ENCODE results near the gene ALOX15B. TPM values are rescaled to one million over a fixed set of nuclear protein-coding genes. Genes with fewer than 3 reads are reported as not detected.
"Not testable (repeated sequence)": the region's sequence is repeated elsewhere in the genome, so short reads cannot be mapped to it uniquely, and the experiment has no call there.

Gene ALOX15B
- total and polyA plus RNA-seq, 9 donors = 0.23 to 14.9 (median 0.78) TPM; not detected in 1

DNA sequence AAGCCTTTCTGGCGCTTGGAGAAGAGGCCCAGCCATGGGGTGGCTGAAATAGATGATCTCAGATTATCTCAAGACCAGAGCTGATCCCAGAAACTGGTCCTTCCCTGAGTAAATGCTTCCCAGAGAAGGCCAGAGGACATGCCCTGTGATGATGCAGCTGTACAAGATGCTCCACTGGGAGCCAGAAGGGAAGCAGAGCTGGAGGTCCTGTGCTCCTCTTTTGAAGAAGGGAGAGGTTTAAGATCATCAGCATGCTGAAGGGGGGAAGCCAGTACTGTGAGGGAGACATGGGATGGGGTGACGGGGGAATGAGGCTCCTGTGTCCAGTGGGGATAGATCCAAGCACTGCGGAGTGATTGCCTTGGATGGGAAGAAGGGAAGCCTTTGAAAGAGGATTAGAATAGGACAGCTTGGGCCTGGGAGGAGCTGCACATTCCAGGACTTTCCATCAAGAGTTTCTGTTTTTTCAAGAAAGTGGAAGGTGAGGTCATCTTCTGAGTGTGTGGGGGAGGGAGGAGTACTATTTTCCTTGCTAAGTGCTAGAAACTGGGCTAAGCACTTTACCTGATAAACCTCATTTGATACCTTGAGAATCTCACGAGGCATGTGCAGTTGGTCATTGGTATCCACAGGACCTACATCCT is 16.4 kb upstream of the ALOX15B start:
- DNase-seq = no peak
- WGBS, 3 donors = 84 to 88% (median 87%) methylated on average over 4 of the region's 4 CpGs
- Histone ChIP-seq H3K9me3 (no peaks in the 10 kb centered on the region), H3K4me3 (no peak overlapping the region), H3K36me3 (no peaks in the 10 kb centered on the region), H3K4me1 (ENCODE audit: insufficient read depth) (no peaks in the 10 kb centered on the region), H3K27ac (no peak overlapping the region), H3K27me3 (no peaks in the 10 kb centered on the region)
- intact Hi-C loops (cut with DNase I) = no loop called here
- TF ChIP-seq EP300 (IDR thresholded peaks at IDR 0.05) = no peak
- TF ChIP-seq POLR2A (IDR thresholded peaks at IDR 0.05) = no peak
- TF ChIP-seq, protein P1, sequence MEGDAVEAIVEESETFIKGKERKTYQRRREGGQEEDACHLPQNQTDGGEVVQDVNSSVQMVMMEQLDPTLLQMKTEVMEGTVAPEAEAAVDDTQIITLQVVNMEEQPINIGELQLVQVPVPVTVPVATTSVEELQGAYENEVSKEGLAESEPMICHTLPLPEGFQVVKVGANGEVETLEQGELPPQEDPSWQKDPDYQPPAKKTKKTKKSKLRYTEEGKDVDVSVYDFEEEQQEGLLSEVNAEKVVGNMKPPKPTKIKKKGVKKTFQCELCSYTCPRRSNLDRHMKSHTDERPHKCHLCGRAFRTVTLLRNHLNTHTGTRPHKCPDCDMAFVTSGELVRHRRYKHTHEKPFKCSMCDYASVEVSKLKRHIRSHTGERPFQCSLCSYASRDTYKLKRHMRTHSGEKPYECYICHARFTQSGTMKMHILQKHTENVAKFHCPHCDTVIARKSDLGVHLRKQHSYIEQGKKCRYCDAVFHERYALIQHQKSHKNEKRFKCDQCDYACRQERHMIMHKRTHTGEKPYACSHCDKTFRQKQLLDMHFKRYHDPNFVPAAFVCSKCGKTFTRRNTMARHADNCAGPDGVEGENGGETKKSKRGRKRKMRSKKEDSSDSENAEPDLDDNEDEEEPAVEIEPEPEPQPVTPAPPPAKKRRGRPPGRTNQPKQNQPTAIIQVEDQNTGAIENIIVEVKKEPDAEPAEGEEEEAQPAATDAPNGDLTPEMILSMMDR (IDR thresholded peaks at IDR 0.05) = no peak

GRCh38 chr17:8024161-8024560 is 14.7 kb upstream of the ALOX15B start:
- intact Hi-C loops (cut with DNase I); H3K4me1 ChIP-seq (ENCODE audit: insufficient read depth); H3K36me3 ChIP-seq; DNase-seq; H3K9me3 ChIP-seq; H3K27me3 ChIP-seq; H3K27ac ChIP-seq; H3K4me3 ChIP-seq: not testable (repeated sequence)
- WGBS, 3 donors = 82 to 83% (median 83%) methylated on average over 6 of the region's 6 CpGs

DNA sequence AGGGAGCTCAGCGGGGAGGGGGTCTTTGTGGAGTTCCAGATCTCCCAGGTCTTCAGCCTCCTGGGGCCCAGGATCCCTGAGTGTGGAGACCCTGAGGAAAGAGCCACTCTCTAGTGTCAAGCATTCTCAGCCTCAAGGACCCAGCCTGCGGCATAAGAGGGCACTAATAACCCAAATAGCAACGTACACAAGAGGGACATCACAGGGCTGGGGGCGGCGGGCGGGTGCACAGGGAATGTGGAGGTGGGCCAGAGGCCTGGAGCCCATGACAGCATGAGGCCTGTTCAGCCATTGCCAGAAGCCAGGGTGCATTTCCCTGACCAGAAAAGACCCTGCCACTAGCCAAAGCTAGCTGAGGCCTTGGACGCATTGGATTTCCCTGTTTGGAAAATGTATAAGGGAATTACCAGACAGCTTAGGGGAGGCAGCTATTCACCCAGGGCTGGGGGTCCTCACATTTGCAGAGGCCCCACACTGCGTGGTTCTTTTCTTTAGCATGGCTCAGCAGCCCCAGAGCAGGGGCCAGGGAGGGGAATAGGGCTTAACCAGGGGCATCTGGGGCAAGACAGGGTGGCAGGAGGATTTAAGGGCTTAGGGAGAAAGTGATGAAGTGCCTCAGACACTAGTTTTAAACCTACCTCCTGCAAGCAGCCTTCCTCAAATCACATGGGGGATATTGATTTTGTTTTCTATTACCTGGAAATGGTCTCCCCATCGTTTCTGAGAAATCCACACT is 13.5 kb upstream of the ALOX15B start:
- Histone ChIP-seq H3K27me3 (no peaks in the 10 kb centered on the region), H3K9me3 (no peaks in the 10 kb centered on the region), H3K27ac (no peak overlapping the region), H3K36me3 (no peaks in the 10 kb centered on the region), H3K4me1 (ENCODE audit: insufficient read depth) (no peaks in the 10 kb centered on the region), H3K4me3 (no peak overlapping the region)
- DNase-seq = no peak
- TF ChIP-seq POLR2A (IDR thresholded peaks at IDR 0.05) (no peak), EP300 (IDR thresholded peaks at IDR 0.05) (no peak)
- TF ChIP-seq, protein P1 (IDR thresholded peaks at IDR 0.05) = no peak
- intact Hi-C loops (cut with DNase I) = no loop called here
- 83 to 87% (median 85%) methylated on average over 9 of the region's 9 CpGs for WGBS, 3 donors

GRCh38 chr17:8029121-8029520 is 9.7 kb upstream of the ALOX15B start:
- no peak overlapping the region for H3K27ac ChIP-seq
- WGBS, 3 donors = 56 to 67% (median 64%) methylated on average over 5 of the region's 5 CpGs
- no peaks in the 10 kb centered on the region for H3K9me3 ChIP-seq
- H3K27me3 ChIP-seq = no peaks in the 10 kb centered on the region
- H3K4me3 ChIP-seq = no peak overlapping the region
- H3K4me1 ChIP-seq (ENCODE audit: insufficient read depth) = no peaks in the 10 kb centered on the region
- DNase-seq = no peak
- TF ChIP-seq, protein P1 (IDR thresholded peaks at IDR 0.05) = no peak
- no peak for TF ChIP-seq EP300 (IDR thresholded peaks at IDR 0.05)
- no peak for TF ChIP-seq POLR2A (IDR thresholded peaks at IDR 0.05)
- intact Hi-C loops (cut with DNase I) = no loop called here
- H3K36me3 ChIP-seq = no peaks in the 10 kb centered on the region

GRCh38 chr17:8031261-8031661 is 7.6 kb upstream of the ALOX15B start:
- no peak overlapping the region for H3K4me3 ChIP-seq
- no peaks in the 10 kb centered on the region for H3K9me3 ChIP-seq
- H3K4me1 ChIP-seq (ENCODE audit: insufficient read depth) = no peaks in the 10 kb centered on the region
- H3K27me3 ChIP-seq = no peaks in the 10 kb centered on the region
- intact Hi-C loops (cut with DNase I) = no loop called here
- no peaks in the 10 kb centered on the region for H3K36me3 ChIP-seq
- DNase-seq = no peak
- H3K27ac ChIP-seq = no peak overlapping the region
- 35 to 43% (median 38%) methylated on average over 6 of the region's 6 CpGs for WGBS, 3 donors
- TF ChIP-seq POLR2A (IDR thresholded peaks at IDR 0.05) (no peak), EP300 (IDR thresholded peaks at IDR 0.05) (no peak)
- TF ChIP-seq, protein P1 (IDR thresholded peaks at IDR 0.05) = no peak
